HCT116 (cell line): ENCODE results near the gene DNAH10. TPM values are rescaled to one million over a fixed set of nuclear protein-coding genes. Genes with fewer than 3 reads are reported as not detected.

Experiments used
- ATAC-seq: fragments of 200-7000 bp; cut with Tn5 transposase; 2 replicates; pipeline ENCODE4 v1.9.1; 2020; ENCODE audit warnings: mild to moderate bottlenecking, moderate library complexity
- BruUV-seq: library from RNA; stranded (reverse); fragments of 400-500 nt; replicated peaks from 2 replicates; lab custom pipeline; 2021; lab: Mats Ljungman, UMichigan
- CTCF ChIA-PET: fragments of 300-600 bp; sonication (Branson Sonifier 250); formaldehyde crosslinking; loops from one replicate; lab custom pipeline; 2021; ENCODE audit warnings: antibody characterized with exemption; lab: Charles Lee
- POLR2A ChIA-PET: fragments of 300-600, 350-600 bp; sonication (Branson Sonifier 250); formaldehyde crosslinking; loops from one replicate; lab custom pipeline; 2021; ENCODE audit warnings: antibody characterized with exemption; lab: Charles Lee
- RAD21 ChIA-PET, 2 experiments: fragments of 300-600 bp; sonication (Branson Sonifier 250); formaldehyde crosslinking; loops; one replicate each; lab custom pipeline; 2023; ENCODE audit warnings: low total read pairs in 2 of 2; ENCODE audit not compliant: uncharacterized antibody in 2 of 2, unreplicated experiment in 2 of 2, low non-redundant PET in 1 of 2; lab: Charles Lee
- DNase-seq: peaks from one replicate; pipeline ENCODE4 v3.0.0-alpha.2; 2010; ENCODE audit warnings: low read depth, low spot score
- H2AFZ ChIP-seq: fragments of 200-600 bp; shearing (Covaris generic), sonication (generic); 2 replicates; pipeline ENCODE4 v1.6.1; 2017; ENCODE audit warnings: low read depth, mixed run types, mixed read lengths, antibody characterized with exemption, low read length; ENCODE audit not compliant: poor library complexity, severe bottlenecking
- H3K27ac ChIP-seq: 2 replicates; pipeline ENCODE4 v1.5.1; 2012; ENCODE audit warnings: low read depth, low read length
- H3K27me3 ChIP-seq: fragments of 200-600 bp; sonication (generic); 2 replicates; pipeline ENCODE4 v1.6.1; 2016; ENCODE audit warnings: mixed run types, low read length, mixed read lengths; ENCODE audit not compliant: insufficient read depth
- H3K36me3 ChIP-seq, 2 experiments: fragments of 200-500 bp in 1 of 2; fragments of 200-600 bp in 1 of 2; sonication (Bioruptor generic) in 1 of 2; sonication (generic) in 1 of 2; 2 replicates each; pipeline versions ENCODE4 v1.5.1 to v1.6.1; 2014 to 2016; ENCODE audit warnings: low read length in 2 of 2, inconsistent platforms in 1 of 2, mixed read lengths in 1 of 2, mixed run types in 1 of 2; ENCODE audit not compliant: insufficient read depth in 2 of 2, control insufficient read depth in 1 of 2
- H3K4me1 ChIP-seq, 2 experiments: fragments of 200-600 bp in 1 of 2; sonication (generic) in 1 of 2; 2 replicates each; pipeline versions ENCODE4 v1.5.1 to v1.6.1; 2012 to 2017; ENCODE audit warnings: low read length in 2 of 2, inconsistent platforms in 1 of 2, mild to moderate bottlenecking in 1 of 2, mixed read lengths in 1 of 2, mixed run types in 1 of 2, moderate library complexity in 1 of 2; ENCODE audit not compliant: insufficient read depth in 2 of 2, control insufficient read depth in 1 of 2
- H3K4me2 ChIP-seq: fragments of 200-600 bp; sonication (generic); 2 replicates; pipeline ENCODE4 v1.6.1; 2017; ENCODE audit warnings: mixed run types, low read length, mixed read lengths
- H3K4me3 ChIP-seq, 2 experiments: fragments of 200-600 bp in 1 of 2; sonication (generic) in 1 of 2; replicated peaks in 1 of 2; 2 replicates each; pipeline ENCODE4 v1.5.1; 2011 to 2016; ENCODE audit warnings: low read length in 2 of 2, control low read depth in 1 of 2, low read depth in 1 of 2, mild to moderate bottlenecking in 1 of 2, mixed read lengths in 1 of 2, mixed run types in 1 of 2
- H3K79me2 ChIP-seq: fragments of 200-600 bp; sonication (generic); 2 replicates; pipeline ENCODE4 v1.6.1; 2017; ENCODE audit warnings: mild to moderate bottlenecking, mixed run types, low read length, moderate library complexity, mixed read lengths; ENCODE audit not compliant: insufficient read depth
- H3K9ac ChIP-seq: fragments of 200-600 bp; sonication (generic); 2 replicates; pipeline ENCODE4 v1.6.1; 2016; ENCODE audit warnings: low read length, mixed read lengths
- H3K9me2 ChIP-seq: fragments of 200-600 bp; sonication (generic), shearing (Covaris generic); 2 replicates; pipeline ENCODE4 v1.6.1; 2017; ENCODE audit warnings: mixed run types, mild to moderate bottlenecking, moderate library complexity; ENCODE audit not compliant: insufficient read depth
- H3K9me3 ChIP-seq, 2 experiments: fragments of 200-500 bp in 1 of 2; fragments of 200-600 bp in 1 of 2; sonication (Bioruptor generic) in 1 of 2; sonication (generic) in 1 of 2; 2 replicates each; pipeline ENCODE4 v1.6.1; 2014 to 2017; ENCODE audit warnings: low read length in 2 of 2, mixed read lengths in 2 of 2, inconsistent platforms in 1 of 2, low read depth in 1 of 2, mild to moderate bottlenecking in 1 of 2, mixed run types in 1 of 2, moderate library complexity in 1 of 2; ENCODE audit not compliant: control insufficient read depth in 1 of 2, insufficient read depth in 1 of 2
- H4K20me1 ChIP-seq: fragments of 200-600 bp; sonication (generic), shearing (Covaris generic); 2 replicates; pipeline ENCODE4 v1.6.1; 2017; ENCODE audit warnings: mixed run types, mild to moderate bottlenecking, moderate library complexity; ENCODE audit not compliant: insufficient read depth
- CBX3 ChIP-seq: IDR thresholded peaks from 2 replicates; pipeline ENCODE4 v1.6.1; 2012; ENCODE audit warnings: low read depth
- EGR1 ChIP-seq: IDR thresholded peaks from 2 replicates; pipeline ENCODE4 v1.6.1; 2012; ENCODE audit warnings: low read depth
- ELF1 ChIP-seq: IDR thresholded peaks from 2 replicates; pipeline ENCODE4 v1.6.1; 2012; ENCODE audit warnings: low read depth, borderline replicate concordance
- EZH2 ChIP-seq: fragments of 200-600 bp; sonication (generic); IDR thresholded peaks from 2 replicates; pipeline ENCODE4 v1.6.1; 2017; ENCODE audit warnings: antibody characterized with exemption, mixed run types
- EZH2phosphoT487 ChIP-seq: fragments of 200-600 bp; IDR thresholded peaks from 2 replicates; pipeline ENCODE4 v1.6.1; 2018; ENCODE audit warnings: antibody characterized with exemption, borderline replicate concordance
- FOSL1 ChIP-seq: IDR thresholded peaks from 2 replicates; pipeline ENCODE4 v1.6.1; 2012; ENCODE audit warnings: low read depth
- JUND ChIP-seq: IDR thresholded peaks from 2 replicates; pipeline ENCODE4 v1.6.1; 2012
- RAD21 ChIP-seq: IDR thresholded peaks from 2 replicates; pipeline ENCODE4 v1.6.1; 2012; ENCODE audit warnings: low read depth, mild to moderate bottlenecking
- SRF ChIP-seq: IDR thresholded peaks from 2 replicates; pipeline ENCODE4 v1.6.1; 2012; ENCODE audit warnings: low read depth
- YY1 ChIP-seq: IDR thresholded peaks from 2 replicates; pipeline ENCODE4 v1.6.1; 2011; ENCODE audit warnings: low read length, low read depth, moderate library complexity, mild to moderate bottlenecking; ENCODE audit not compliant: insufficient replicate concordance; ENCODE audit errors: extremely low read depth
- ZFX ChIP-seq: fragments of 450-650 bp; IDR thresholded peaks from 2 replicates; pipeline ENCODE4 v1.6.1; 2017
- ZNF274 ChIP-seq: fragments of 200-500 bp; sonication (Bioruptor generic); IDR thresholded peaks from 2 replicates; pipeline ENCODE4 v1.6.1; 2014; ENCODE audit warnings: mild to moderate bottlenecking, low read depth, low read length, inconsistent platforms
- intact Hi-C: fragments of 100-400 bp; cut with micrococcal nuclease; formaldehyde crosslinking; loops from 2 replicates; pipeline ENCODE4 v1.10.0; 2022
- total RNA-seq: library from RNA; stranded (reverse); gene quantifications from one replicate; pipeline ENCODE4 v1.2.1, GENCODE V29; 2021; ENCODE audit not compliant: unreplicated experiment
- TF ChIP-seq, protein P1 (sequence below): IDR thresholded peaks from 2 replicates; pipeline ENCODE4 v1.6.1; 2012; ENCODE audit warnings: low read depth
- TF ChIP-seq, protein P2 (sequence below): IDR thresholded peaks from 2 replicates; pipeline ENCODE4 v1.6.1; 2012
- TF ChIP-seq, protein P3 (sequence below): IDR thresholded peaks from 2 replicates; pipeline ENCODE4 v1.6.1; 2011; ENCODE audit warnings: mild to moderate bottlenecking, low read length, moderate library complexity; ENCODE audit not compliant: insufficient replicate concordance; ENCODE audit errors: extremely low read depth

Gene DNAH10
- total RNA-seq, 1 experiment from 2014 or later = 1.3 TPM

DNA sequence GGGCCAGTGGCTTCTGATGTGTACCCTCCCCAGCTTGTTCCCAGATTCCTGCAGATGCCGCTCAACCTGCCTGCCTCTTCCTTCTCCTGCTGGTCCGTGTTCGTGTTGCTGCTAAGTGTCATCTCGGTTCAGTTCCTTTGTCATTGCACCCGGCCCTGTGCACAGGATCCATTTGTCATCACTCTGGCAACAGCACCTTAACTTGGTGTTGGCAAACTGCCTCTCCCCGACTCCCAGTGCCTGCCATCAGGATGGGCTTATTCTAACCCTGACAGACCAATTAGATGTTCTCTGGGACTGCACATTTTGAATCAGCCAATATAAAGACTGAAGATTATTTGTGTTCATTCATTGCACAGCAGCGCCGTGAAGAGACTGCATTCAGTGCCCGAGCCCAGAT lies 137.3 kb downstream of the DNAH10 start:
- no peak overlapping the region for H3K9ac ChIP-seq
- no peak for ATAC-seq
- no peaks in the 10 kb centered on the region for H3K27me3 ChIP-seq
- no peak overlapping the region for H3K4me3 ChIP-seq
- H3K4me2 ChIP-seq = no peak overlapping the region
- H3K27ac ChIP-seq = no peak overlapping the region
- BruUV-seq = no TSS peak
- TF ChIP-seq FOSL1 (no peak), RAD21 (no peak), ZNF274 (no peak), YY1 (no peak), SRF (no peak), ELF1 (no peak), EZH2phosphoT487 (no peak), EZH2 (no peak), ZFX (no peak), EGR1 (no peak), JUND (no peak), CBX3 (no peak)
- TF ChIP-seq, protein P1, sequence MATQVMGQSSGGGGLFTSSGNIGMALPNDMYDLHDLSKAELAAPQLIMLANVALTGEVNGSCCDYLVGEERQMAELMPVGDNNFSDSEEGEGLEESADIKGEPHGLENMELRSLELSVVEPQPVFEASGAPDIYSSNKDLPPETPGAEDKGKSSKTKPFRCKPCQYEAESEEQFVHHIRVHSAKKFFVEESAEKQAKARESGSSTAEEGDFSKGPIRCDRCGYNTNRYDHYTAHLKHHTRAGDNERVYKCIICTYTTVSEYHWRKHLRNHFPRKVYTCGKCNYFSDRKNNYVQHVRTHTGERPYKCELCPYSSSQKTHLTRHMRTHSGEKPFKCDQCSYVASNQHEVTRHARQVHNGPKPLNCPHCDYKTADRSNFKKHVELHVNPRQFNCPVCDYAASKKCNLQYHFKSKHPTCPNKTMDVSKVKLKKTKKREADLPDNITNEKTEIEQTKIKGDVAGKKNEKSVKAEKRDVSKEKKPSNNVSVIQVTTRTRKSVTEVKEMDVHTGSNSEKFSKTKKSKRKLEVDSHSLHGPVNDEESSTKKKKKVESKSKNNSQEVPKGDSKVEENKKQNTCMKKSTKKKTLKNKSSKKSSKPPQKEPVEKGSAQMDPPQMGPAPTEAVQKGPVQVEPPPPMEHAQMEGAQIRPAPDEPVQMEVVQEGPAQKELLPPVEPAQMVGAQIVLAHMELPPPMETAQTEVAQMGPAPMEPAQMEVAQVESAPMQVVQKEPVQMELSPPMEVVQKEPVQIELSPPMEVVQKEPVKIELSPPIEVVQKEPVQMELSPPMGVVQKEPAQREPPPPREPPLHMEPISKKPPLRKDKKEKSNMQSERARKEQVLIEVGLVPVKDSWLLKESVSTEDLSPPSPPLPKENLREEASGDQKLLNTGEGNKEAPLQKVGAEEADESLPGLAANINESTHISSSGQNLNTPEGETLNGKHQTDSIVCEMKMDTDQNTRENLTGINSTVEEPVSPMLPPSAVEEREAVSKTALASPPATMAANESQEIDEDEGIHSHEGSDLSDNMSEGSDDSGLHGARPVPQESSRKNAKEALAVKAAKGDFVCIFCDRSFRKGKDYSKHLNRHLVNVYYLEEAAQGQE = no peak
- TF ChIP-seq, protein P2, sequence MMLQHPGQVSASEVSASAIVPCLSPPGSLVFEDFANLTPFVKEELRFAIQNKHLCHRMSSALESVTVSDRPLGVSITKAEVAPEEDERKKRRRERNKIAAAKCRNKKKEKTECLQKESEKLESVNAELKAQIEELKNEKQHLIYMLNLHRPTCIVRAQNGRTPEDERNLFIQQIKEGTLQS = no peak
- TF ChIP-seq, protein P3, sequence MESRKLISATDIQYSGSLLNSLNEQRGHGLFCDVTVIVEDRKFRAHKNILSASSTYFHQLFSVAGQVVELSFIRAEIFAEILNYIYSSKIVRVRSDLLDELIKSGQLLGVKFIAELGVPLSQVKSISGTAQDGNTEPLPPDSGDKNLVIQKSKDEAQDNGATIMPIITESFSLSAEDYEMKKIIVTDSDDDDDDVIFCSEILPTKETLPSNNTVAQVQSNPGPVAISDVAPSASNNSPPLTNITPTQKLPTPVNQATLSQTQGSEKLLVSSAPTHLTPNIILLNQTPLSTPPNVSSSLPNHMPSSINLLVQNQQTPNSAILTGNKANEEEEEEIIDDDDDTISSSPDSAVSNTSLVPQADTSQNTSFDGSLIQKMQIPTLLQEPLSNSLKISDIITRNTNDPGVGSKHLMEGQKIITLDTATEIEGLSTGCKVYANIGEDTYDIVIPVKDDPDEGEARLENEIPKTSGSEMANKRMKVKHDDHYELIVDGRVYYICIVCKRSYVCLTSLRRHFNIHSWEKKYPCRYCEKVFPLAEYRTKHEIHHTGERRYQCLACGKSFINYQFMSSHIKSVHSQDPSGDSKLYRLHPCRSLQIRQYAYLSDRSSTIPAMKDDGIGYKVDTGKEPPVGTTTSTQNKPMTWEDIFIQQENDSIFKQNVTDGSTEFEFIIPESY = no peak
- ChIA-PET CTCF (interaction anchor here (1.3 kb wide), 1 partner anchor 134 kb away, joined by 3 read pairs; no protein-coding TSS in a partner anchor), RAD21 (no interaction called here), POLR2A (no interaction called here)
- H4K20me1 ChIP-seq = no peaks in the 10 kb centered on the region
- H3K36me3 ChIP-seq = no peaks in the 10 kb centered on the region
- no peaks in the 10 kb centered on the region for H3K79me2 ChIP-seq
- H2AFZ ChIP-seq = no peak overlapping the region
- DNase-seq = no peak
- no peaks in the 10 kb centered on the region for H3K9me2 ChIP-seq
- no peaks in the 10 kb centered on the region for H3K9me3 ChIP-seq
- intact Hi-C loops = no loop called here
- H3K4me1 ChIP-seq = peaks cover 24 to 30% of the 10 kb centered on the region in 2 experiments
